Stimulated activated CD4-positive, alpha-beta T cell treated with anti-CD3 and anti-CD28 coated beads, Interleukin-4, amount 100 ng/mL, for 48 hours (primary cell): Measurements from ENCODE around the gene SPARC.

Experiments used
- DNase-seq, 2 donors: peaks; one replicate each; pipeline ENCODE4 v3.0.0-alpha.2; 2020; ENCODE audit warnings: low read depth in 2 of 2

Gene SPARC

DNA sequence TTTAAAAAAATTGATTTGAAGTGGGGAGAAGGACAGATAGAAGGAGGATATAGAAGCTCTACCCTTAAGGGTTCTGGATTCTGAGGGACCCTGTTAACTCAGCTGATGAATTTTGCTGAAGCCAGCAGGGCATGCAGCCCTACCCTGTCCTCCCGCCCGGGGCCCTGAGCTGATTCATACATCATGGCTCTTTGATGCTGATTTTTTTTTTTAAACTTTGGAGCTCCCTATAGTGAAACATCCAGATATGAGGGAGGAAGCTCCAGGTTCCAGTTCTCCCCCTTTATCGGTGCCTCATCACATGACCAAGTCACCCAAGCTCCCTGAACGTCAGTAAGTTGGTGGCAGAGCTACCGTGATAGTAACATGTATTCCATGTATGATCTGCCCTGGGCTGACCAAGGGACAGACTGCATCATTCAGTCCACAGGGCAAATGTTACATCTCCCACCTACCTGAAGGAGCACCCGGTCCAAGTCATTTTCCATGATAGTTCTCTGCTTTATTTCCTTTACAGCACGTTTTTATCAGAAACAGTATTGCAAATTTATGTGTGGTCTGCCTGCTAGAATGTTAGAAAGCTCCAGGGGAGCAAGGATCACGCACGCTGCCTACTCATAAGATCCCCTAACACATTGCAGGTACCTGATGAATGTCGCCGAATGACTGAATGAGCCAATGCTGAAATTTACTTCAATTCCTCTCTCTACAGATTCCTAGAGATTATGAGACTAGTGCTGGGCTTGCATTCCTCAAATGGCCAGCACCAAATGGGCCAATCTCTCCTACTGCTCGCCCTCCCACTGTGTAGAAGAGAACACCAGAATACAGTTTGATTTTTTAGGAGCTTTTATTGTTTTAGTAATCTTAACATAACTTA, 25.9 kb downstream of the SPARC start:
- DNase-seq, result no peak

DNA sequence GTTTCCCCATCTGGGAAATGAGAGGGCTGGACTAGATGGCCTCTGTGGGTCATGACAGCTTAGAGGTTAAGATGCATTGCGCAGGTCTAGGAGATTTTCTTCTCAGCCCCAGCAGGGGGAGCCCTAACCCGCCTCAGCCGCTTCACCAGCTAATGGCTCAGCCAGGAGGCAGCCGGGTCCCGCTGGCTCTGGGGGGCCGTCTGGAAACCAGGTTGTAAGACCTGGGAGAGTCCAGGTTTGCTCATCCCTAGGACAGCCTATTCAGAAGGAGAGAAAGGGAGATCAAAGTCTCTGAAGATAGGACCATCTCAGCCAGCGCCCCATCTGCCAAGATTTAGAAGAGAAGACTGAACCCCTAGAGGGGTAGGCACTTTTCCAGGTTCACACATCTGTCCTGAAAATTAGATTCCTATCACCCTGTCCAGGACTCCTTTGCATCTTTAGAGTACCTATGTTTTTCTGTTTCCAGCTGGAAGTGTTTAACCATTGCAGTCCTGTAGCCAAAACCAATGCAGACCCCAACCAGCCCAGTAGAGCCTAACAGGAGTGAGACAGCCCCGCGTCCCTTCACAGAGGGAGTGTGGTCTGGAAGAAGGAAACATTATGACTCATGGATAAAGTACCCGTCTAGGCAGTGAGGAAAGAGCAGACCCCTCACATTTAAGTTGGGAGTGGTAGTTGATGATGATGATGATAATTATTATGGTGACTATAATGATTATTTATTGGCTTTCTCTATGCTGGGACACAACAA, 27.5 kb downstream of the SPARC start:
- DNase-seq, result peak; percentile 73 to 77

DNA sequence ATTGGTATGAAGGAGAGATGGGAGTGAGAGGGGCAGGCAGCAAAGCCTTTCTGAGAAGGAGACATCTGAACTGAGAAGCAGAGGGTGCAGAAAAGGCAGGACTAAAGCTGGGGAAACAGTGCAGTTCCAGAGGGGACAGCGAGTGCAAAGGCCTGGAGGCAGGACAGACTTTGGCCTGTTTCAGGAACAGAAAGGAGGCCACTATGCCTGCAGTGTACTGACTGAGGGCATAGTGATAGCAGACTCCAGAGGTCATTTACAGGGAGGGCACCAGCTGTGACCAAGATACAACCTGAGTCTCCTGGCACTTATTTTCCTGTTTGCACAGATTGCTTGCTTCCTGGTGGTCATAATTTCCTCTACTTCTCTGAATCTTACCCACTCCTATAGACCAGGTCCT, 29.6 kb downstream of the SPARC start:
- no peak for DNase-seq

DNA sequence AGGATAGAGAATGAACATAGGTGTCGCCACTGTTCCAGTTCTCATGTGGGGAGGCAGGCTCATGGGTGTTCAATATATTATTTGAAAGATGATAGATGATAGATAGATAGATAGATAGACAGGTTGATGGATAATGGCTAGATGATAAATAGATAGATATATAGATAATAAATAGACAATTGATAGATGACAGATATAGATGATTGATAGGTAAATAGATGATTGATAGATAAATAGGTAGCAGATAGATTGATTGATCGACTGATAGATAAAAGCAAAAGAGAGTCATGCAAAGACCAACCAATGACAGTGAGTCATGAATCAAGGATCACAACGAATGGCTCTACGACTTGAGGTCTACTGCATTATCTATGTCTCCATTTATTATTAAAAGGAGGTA, 30.4 kb downstream of the SPARC start:
- no peak for DNase-seq

DNA sequence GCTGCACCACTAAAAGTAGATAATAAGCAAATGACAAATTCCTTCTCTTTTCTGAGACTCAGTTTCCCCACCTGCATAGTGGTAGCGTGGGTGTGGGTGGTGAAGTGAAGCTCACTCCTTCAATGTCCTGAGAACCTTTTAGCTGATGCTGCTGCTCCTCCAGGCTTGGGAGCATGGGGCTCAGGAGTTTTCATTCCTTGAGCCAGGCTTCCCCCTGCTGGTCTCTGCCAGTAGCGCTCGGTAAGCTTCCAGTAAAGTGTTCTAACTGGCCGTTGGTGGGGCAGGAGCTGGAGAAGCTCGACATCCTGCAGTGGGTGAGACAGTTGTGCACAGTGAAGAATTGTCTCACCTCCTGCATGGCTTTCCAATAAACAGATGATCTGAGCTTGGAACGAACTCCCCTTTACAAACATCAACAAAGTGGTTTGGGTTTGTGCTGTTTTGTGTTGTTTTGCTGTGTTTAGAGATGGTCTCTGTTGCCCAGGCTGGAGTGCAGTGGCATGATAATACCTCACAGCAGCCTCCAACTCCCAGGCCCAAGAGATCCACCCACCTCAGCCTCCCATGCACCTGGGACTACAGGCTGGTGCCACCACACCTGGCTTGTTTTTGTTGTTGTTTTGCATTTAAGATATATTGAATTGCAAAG, 34.6 kb downstream of the SPARC start:
- peak; percentile 63 to 69 for DNase-seq

DNA sequence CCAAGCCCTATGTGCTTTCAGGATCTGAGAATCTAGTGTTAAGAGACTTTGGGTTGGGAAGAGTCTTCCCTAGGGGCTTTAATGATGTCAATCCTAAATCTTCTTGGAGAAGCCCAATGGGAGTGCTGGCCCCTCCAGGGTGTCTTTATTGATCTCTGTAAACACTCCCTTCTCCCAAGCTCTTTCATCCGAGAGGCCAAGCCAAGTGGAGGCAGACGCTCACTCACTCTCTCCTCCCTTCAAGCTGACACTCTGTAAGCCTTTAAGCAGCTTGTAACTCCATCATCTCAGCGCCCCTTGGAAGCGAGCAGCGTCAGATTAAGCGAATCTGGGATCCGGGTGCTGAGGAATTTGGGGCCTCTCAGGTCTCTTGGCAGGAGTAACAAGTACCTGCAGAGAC, 37.7 kb downstream of the SPARC start:
- DNase-seq, result no peak

DNA sequence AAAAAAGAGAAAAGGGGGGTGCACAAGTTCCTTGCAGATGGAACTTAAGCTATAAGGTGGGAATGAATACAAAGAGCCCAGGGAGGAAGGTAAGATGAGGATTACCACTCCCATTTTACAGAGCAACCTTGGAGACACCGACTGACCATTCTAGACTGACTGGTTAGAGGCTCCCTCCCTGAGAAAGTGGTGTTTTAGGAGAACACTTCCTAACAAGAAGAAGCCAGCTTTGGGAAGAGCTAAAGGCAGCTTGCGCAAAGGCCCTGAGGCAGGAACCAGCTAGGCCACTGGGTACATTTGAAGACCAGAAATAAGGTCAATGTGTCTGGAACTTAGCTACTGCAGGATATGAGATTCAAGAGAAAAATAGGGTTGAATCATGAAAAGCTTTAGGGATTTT, 38.6 kb downstream of the SPARC start:
- DNase-seq, result no peak

DNA sequence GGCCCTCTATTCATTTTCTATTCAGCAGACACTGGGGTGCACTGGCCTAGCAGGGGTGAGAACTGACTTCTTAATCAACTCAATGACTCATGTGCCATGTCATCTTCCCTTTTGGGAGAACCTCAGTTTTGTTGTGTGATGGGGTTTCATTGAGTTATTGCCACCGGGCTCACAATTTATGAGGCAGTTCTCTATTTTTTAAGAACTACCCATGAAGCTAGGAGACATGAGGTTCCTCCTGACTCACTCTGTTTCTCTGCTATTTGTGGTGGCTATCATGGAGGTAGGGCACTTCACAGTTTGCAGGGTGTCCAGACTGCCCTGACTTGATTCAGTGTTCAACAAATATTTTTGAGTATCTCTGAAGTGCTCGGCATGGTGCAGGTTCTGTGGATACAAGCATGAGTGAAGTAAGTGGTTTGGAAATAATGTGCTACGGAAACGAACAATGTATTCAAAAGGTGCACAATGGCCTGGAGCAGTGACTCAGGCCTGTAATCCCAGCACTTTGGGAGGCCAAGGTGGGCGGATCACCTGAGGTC, 39.3 kb downstream of the SPARC start:
- no peak for DNase-seq

DNA sequence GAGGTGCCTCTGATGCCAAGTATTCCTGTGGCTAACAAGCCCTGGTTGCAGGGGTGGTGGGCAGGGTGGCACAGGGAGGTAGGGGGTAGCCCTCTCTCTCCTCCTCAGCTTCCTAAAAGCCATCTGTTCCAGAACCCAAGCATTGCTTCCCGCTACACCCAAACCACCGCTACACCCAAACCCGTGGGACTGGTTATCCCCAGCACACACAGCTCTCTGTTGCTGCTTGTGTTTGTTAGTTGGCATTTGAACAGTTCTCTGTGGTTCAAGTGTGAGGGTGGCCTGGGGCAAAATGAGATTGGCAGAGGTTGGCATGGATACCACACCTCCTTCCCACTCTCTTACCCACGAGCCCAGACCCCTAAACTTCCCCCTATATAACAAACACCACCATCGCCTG, 40.4 kb downstream of the SPARC start:
- DNase-seq, result no peak

DNA sequence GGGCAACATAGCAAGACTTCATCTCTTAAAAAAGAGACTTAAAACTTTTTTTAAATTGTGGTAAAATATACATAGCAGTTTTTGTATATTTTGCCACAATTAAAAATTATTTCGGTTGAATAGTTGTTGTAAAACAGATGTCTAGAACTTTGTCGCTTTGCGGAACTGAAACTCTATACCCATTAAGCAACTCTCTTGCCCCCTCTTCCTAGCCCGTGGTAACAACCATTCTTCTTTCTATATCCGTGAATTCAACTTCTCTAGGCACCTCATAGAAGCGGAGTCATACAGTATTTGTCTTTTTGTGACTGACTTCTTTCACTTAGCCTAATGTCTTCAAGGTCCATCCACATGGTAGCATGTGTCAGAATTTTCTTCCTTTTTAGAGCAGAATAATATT, 43.3 kb downstream of the SPARC start:
- DNase-seq, result no peak

DNA sequence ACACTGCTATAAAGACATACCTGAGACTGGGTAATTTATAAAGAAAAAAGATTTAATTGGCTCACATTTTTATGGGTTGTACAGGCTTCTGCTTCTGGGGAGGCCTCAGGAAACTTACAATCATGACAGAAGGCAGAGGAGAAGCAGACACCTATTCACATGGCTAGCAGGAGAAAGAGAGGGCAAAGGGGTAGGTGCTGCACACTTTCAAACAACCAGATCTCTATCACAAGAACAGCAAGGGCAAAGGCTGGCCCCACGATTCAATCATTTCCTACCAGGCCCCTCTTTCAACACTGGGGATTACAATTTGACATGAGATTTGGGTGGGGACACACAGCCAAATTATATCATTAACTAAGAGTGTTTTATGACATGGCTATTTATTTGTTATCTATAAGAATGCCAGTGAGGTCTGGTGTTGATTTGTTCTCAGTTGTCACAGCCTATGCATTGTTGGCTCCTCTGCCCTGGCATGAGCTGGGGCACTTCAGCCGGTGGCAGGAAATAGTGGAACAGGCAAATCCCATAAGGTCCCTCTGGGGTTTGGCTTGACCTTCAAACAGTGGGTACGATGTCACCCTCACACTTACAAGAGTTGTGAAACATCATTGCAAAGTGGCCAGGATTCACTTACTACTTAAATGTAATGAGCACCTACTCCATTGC, 44.1 kb downstream of the SPARC start:
- DNase-seq, result no peak

DNA sequence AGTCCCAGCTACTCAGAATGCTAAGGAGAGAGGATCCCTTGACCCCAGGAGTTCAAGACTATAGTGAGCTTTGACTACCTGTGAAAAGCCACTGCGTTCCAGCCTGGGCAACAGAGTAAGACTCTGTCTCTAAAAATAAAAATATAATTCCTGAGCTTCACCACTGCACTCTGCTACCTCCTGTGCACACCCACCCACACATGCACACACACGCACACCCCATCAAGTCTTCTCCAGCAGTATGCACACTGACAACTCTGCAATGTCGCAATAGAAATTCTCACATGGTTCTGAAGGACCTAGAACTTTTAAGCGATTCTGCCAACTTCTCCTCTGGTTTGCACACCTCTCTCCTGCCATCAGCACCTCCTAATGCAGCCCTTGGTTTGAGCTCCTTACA, 48.1 kb downstream of the SPARC start:
- no peak for DNase-seq

DNA sequence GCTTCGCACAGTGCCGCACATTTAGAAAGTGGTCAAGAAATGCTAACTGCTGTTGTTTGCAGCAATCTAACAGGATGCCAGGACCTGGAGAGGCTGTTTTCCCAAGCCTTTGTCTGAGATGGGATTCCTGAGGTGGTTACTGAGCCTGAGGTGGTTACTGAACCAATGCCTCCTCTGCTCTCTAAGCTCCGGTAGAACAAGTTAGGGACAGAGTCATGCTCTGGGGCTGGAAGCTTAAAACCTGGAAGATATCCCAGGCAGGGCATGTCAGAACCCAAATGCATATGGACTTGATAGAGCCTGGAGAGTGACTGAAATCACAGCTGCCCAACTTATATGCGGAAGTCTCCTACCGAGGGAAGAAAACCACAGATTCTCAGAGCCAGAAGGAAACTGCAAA, 49.0 kb downstream of the SPARC start:
- no peak for DNase-seq

DNA sequence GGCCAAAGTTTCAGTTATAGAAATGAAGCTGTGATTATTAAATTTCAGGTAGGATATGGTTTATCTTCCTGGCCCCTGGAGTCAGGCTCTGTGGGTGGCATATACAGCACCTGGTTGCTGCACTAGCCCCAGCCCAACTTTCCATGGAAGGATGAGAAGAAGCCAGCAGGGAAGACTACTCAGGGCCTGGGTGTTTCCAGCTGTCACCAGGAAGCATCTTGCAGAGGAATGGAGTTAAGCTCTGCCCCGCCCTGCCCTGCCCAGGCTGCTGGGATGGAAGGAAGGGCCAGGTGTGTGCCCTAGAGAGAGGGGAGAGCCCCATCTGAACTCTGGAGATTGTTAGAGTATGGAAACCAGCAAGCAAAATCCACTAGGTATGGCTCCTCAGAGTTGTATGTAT, 52.8 kb downstream of the SPARC start:
- DNase-seq, result no peak

DNA sequence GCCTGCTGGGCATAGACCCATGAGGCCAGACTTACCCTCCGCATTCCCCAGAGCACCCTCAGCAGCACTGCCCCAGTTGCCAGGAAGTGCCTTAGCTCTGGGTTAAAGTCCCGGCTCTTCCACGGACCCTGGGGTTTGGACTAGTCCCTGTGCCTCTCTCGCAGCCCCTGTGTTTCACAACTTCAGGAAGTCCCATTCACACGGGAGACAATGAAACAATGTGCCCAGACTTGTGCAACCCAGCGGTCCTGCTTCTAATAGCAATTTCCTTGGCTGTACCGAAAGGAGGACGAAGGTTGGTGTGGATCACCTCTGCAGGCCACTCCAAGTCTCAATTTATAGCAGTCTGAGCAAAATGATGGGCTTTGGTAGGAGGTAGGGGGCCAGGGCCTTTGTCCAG, 53.8 kb downstream of the SPARC start:
- no peak for DNase-seq

DNA sequence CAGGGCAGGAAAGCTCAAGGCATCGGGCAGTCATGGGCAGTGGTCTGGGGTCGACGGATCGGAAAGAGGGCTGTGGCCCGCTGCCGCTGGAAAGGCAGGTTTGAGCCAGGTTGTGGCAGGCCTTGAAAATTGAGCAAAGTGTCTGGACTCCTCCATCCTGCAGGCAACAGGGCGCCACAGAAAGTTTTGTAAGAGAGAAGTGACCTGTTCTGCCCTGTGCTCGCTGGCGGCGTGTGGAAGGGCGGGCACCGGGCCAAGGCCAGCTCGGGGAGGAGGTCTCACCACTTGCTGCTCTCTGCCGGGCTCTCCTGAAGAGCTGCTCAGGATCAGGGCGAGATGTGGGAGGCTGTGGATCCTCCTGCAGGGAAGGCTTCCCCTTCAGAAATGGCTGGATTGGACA, 54.2 kb downstream of the SPARC start:
- no peak for DNase-seq

DNA sequence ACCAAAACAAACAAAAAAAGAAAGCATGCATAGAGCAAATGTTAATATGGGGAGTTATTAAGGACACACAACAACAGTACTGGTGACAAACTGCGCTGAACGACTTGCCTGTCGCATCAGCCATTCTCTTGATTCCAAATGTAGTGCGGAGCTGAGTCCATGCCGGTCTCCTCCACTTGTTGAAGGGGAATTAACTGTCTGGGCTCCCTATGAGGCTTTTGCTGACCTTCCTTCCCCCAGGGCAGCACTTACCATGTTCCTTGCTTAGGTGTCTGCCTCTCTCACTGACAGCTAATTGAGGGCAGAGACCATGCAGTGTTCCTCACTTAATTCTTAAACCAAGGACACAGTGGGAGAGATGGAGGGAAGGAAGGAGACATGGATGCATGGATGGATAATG, 54.8 kb downstream of the SPARC start:
- DNase-seq, result no peak

DNA sequence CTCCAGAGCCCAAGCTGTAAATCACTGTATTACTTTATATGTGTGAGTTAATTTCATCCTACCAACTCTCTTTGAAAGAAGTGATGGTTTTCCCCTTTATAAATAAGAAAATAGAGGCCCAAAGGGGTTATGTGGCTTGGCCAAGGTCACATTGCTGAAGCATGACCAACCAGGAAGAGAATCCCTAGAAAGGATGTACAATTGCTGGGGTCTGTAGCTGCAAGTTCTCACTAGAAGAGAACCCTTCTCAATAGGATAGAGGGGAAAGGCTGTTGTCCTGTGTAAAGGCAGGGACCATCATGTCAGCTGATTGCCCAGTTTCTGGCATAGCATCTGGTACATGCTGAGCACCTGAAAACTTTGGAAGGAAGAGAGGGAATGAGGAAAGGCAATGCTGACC, 56.6 kb downstream of the SPARC start:
- DNase-seq, result no peak

DNA sequence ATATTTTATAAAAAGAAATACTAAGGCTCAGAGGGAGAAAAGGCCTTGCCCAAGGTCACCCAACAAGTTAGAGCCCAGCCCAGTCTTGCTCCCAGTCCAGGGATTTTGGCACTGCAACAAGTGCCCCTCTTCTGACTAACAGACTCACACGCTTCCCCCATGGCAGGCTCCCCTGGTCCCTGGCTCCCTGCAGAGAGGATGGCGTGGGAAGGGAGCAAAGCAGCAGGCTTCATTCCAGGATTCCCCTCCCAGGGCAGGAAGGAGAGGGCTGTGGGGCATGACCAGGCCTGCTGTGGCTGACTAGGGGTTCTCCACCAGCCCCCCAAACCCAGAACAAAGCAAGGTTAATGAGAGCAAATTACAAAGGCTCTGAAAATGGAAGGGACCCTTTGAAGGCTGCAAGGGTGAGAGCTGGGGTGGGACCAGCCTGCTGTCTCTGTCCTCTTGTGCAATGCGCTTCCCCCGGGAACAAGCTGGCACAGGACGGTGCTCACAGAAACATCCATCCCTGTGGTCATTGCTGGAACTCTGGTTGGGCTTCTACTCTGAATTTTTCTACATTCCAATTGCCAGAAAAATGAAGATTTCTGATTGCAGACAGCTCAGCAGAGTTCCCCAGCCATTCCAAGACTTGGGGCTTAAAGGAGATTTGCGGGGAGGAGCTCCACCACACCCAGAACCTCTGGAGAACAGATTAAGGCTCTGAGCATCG, 58.4 kb downstream of the SPARC start:
- no peak for DNase-seq

DNA sequence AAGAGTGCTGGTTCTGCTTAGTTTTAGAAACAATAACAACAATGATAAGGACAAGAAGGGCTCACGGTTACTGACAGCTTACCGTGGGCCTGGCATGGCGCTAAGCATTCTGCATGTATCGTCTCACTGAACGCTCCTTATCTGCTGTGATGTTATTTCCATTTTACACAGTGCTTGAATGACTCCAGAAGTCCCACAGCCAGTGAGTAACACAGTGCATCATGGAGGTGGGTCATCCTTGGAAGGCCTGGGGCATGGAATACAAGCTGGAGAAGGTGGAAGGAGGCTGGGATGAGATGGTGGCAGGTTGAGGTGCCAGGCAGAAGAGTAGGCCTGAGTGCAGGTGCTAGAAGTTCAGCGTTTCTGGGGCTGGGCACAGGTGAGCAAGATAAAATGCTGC, 59.1 kb downstream of the SPARC start:
- DNase-seq, result no peak

DNA sequence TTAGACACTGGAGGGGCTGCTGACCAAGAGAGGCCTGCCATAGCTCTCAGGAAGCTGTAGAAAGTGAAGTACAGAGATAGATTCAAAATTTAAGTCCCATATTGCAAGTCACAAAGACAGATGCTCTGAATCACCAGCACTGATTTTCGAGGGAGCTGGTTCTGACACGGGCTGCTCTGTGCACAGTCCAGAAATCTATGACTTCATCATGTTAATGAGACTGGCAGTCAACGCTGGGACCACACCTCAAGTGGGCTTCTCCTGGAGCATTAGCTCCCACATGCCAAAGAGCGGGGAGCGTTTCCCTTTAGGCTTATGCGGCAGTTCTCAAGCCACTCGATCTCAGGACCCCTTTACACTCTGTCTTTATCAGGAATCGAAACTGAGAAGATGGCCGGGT, 61.4 kb downstream of the SPARC start:
- DNase-seq, result no peak
